Measurements from ENCODE around the gene NRN1L.
"Not testable (repeated sequence)": the region's sequence is repeated elsewhere in the genome, so short reads cannot be mapped to it uniquely, and the experiment has no call there.

Gene NRN1L

GRCh38 chr16:67856927-67857546, 27.6 kb upstream of the NRN1L start:
- no peaks in the 10 kb centered on the region for H3K9me3 ChIP-seq (replicated peaks in 1 of 11)
- H3K27ac ChIP-seq, result peak overlapping the region in 5 of 11 experiments; percentile 11 to 96 (median 59); a peak in 9 of 22 replicates
- peak overlapping the region in 5 of 11 experiments; percentile 5 to 86 (median 67); a peak in 8 of 22 replicates for H3K4me2 ChIP-seq
- no peaks in the 10 kb centered on the region for H3K27me3 ChIP-seq
- peaks cover 0 to 69% (median 23%) of the 10 kb centered on the region in 10 experiments; a peak in 14 of 20 replicates for H3K4me1 ChIP-seq
- peak overlapping the region in 3 of 11 experiments; percentile 42 to 73 (median 64); a peak in 5 of 22 replicates for H3K9ac ChIP-seq
- no peak for TF ChIP-seq Cebpa-rat (IDR thresholded peaks at IDR 0.05)
- H3K4me3 ChIP-seq, result no peak overlapping the region
- peaks cover 89 to 100% (median 100%) of the 10 kb centered on the region in 11 experiments for H4K20me1 ChIP-seq
- H3K36me3 ChIP-seq, result peaks cover 28 to 100% (median 87%) of the 10 kb centered on the region in 11 experiments

- Histone ChIP-seq H3K27me3 (no peaks in the 10 kb centered on the region), H3K4me1 (peaks cover 0 to 75% (median 28%) of the 10 kb centered on the region in 10 experiments; a peak in 15 of 20 replicates), H3K4me2 (peak overlapping the region in 5 of 11 experiments; percentile 5 to 86 (median 67); a peak in 8 of 22 replicates), H3K9ac (peak overlapping the region in 4 of 11 experiments; percentile 0 to 83 (median 74); a peak in 6 of 22 replicates), H3K4me3 (no peak overlapping the region), H3K36me3 (peaks cover 34 to 100% (median 89%) of the 10 kb centered on the region in 11 experiments), H3K27ac (peak overlapping the region in 5 of 11 experiments; percentile 11 to 96 (median 85); a peak in 9 of 22 replicates), H3K9me3 (replicated peaks in 1 of 11) (no peaks in the 10 kb centered on the region), H4K20me1 (peaks cover 96 to 100% (median 100%) of the 10 kb centered on the region in 11 experiments)
- TF ChIP-seq Cebpa-rat (IDR thresholded peaks at IDR 0.05), result 0 out of 22 replicates have a peak, but pooled peaks of 1 of the 11 experiments have one; percentile 28
Observed at GRCh38 chr16:67857547-67858233, 27.0 kb upstream of the NRN1L start.

GRCh38 chr16:67858500-67858899, 26.2 kb upstream of the NRN1L start:
- no peak for TF ChIP-seq Cebpa-rat (IDR thresholded peaks at IDR 0.05)
- H3K36me3 ChIP-seq, result peaks cover 33 to 100% (median 88%) of the 10 kb centered on the region in 11 experiments
- peak overlapping the region in 4 of 11 experiments; percentile 0 to 83 (median 74); a peak in 6 of 22 replicates for H3K9ac ChIP-seq
- H3K4me3 ChIP-seq, result no peak overlapping the region
- H3K27ac ChIP-seq, result peak overlapping the region in 4 of 11 experiments; percentile 53 to 96 (median 88); a peak in 7 of 22 replicates
- peaks cover 0 to 79% (median 34%) of the 10 kb centered on the region in 10 experiments; a peak in 15 of 20 replicates for H3K4me1 ChIP-seq
- no peaks in the 10 kb centered on the region for H3K9me3 ChIP-seq (replicated peaks in 1 of 11)
- H4K20me1 ChIP-seq, result peaks cover 96 to 100% (median 100%) of the 10 kb centered on the region in 11 experiments
- H3K27me3 ChIP-seq, result no peaks in the 10 kb centered on the region
- peak overlapping the region in 3 of 11 experiments; percentile 67 to 86 (median 83); a peak in 6 of 22 replicates for H3K4me2 ChIP-seq

- no peaks in the 10 kb centered on the region for H3K9me3 ChIP-seq (replicated peaks in 1 of 11)
- H3K4me3 ChIP-seq, result no peak overlapping the region
- H3K9ac ChIP-seq, result peak overlapping the region in 5 of 11 experiments; percentile 1 to 53 (median 29); a peak in 5 of 22 replicates
- peaks cover 44 to 100% (median 89%) of the 10 kb centered on the region in 11 experiments for H3K36me3 ChIP-seq
- H3K4me1 ChIP-seq, result peaks cover 0 to 69% (median 34%) of the 10 kb centered on the region in 10 experiments; a peak in 15 of 20 replicates
- peak overlapping the region in 4 of 11 experiments; percentile 17 to 63 (median 47); a peak in 6 of 22 replicates for H3K4me2 ChIP-seq
- H3K27me3 ChIP-seq, result no peaks in the 10 kb centered on the region
- no peak for TF ChIP-seq Cebpa-rat (IDR thresholded peaks at IDR 0.05)
- H3K27ac ChIP-seq, result peak overlapping the region in 2 of 11 experiments; percentile 60 to 67; a peak in 4 of 22 replicates
- H4K20me1 ChIP-seq, result peaks cover 94 to 100% (median 100%) of the 10 kb centered on the region in 11 experiments
Observed at GRCh38 chr16:67860589-67861398, 23.9 kb upstream of the NRN1L start.

- Histone ChIP-seq H4K20me1 (peaks cover 85 to 100% (median 100%) of the 10 kb centered on the region in 11 experiments), H3K9me3 (replicated peaks in 1 of 11) (no peaks in the 10 kb centered on the region), H3K36me3 (peaks cover 55 to 100% (median 89%) of the 10 kb centered on the region in 11 experiments), H3K27ac (peak overlapping the region in 2 of 11 experiments; percentile 60 to 67; a peak in 3 of 22 replicates), H3K4me1 (peaks cover 0 to 59% (median 32%) of the 10 kb centered on the region in 10 experiments; a peak in 15 of 20 replicates), H3K4me2 (peak overlapping the region in 4 of 11 experiments; percentile 5 to 63 (median 47); a peak in 6 of 22 replicates), H3K27me3 (no peaks in the 10 kb centered on the region), H3K9ac (peak overlapping the region in 4 of 11 experiments; percentile 8 to 53 (median 49); a peak in 4 of 22 replicates), H3K4me3 (no peak overlapping the region)
- no peak for TF ChIP-seq Cebpa-rat (IDR thresholded peaks at IDR 0.05)
Observed at GRCh38 chr16:67861877-67862276, 22.8 kb upstream of the NRN1L start.

GRCh38 chr16:67862623-67863583, 21.8 kb upstream of the NRN1L start:
- H3K27ac ChIP-seq, result peak overlapping the region in 2 of 11 experiments; percentile 18 to 60; a peak in 1 of 22 replicates

GRCh38 chr16:67864044-67864443, 20.6 kb upstream of the NRN1L start:
- not testable (repeated sequence) for H3K9me3 ChIP-seq (replicated peaks in 1 of 11); H3K27me3 ChIP-seq; H3K4me2 ChIP-seq; H3K4me3 ChIP-seq
- Histone ChIP-seq H3K9ac (0 out of 22 replicates have a peak overlapping the region, but pooled peaks of 1 of the 11 experiments have one; percentile 8), H3K36me3 (peaks cover 77 to 100% (median 98%) of the 10 kb centered on the region in 11 experiments), H4K20me1 (peaks cover 64 to 100% (median 97%) of the 10 kb centered on the region in 11 experiments; a peak in 21 of 22 replicates), H3K4me1 (peaks cover 0 to 37% (median 26%) of the 10 kb centered on the region in 10 experiments; a peak in 14 of 20 replicates), H3K27ac (peak overlapping the region in 1 of 11 experiments; percentile 14; a peak in 1 of 22 replicates)

More at GRCh38 chr16:67862623-67863583, 21.8 kb upstream of the NRN1L start:
- H3K36me3 ChIP-seq, result peaks cover 65 to 100% (median 93%) of the 10 kb centered on the region in 11 experiments
- peaks cover 0 to 48% (median 27%) of the 10 kb centered on the region in 10 experiments; a peak in 15 of 20 replicates for H3K4me1 ChIP-seq
- no peaks in the 10 kb centered on the region for H3K9me3 ChIP-seq (replicated peaks in 1 of 11)
- H3K4me3 ChIP-seq, result no peak overlapping the region
- H3K4me2 ChIP-seq, result peak overlapping the region in 3 of 11 experiments; percentile 2 to 12 (median 7); a peak in 2 of 22 replicates
- no peaks in the 10 kb centered on the region for H3K27me3 ChIP-seq
- TF ChIP-seq Cebpa-rat (IDR thresholded peaks at IDR 0.05), result no peak
- peaks cover 75 to 100% (median 100%) of the 10 kb centered on the region in 11 experiments; a peak in 21 of 22 replicates for H4K20me1 ChIP-seq
- peak overlapping the region in 2 of 11 experiments; percentile 21 to 52; a peak in 1 of 22 replicates for H3K9ac ChIP-seq

Measured in BLaER1 treated with 17β-estradiol and CSF1 and Interleukin-3, amounts not matched to agents 10 nM and 100 nM (cell line).